COR-L47 (cell line): ENCODE data around the gene CCDC85A.

Experiments
- DNase-seq: peaks from one replicate; lab custom pipeline; 2025; lab: John Stamatoyannopoulos, UW

The CCDC85A gene

DNA sequence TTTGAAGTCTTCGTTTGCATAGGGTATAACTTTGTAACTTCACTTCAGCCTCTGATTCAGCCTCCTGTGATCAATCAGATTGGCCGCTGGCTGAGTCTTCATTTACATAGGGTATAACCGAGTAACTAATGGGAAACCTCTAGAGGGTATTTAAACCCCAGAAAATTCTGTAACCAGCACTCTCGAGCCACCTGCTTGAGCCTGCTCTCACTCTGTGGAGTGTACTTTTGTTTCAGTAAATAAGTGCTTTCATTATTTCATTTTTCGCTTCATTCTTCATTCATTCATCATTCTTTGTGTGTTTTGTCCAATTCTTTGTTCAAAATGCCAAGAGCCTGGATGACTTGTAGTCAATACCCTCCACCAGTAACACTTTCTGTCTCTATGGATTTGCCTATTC, 56.4 kb downstream of the CCDC85A start:
- DNase-seq, result no peak

- no peak for DNase-seq
Observed at GRCh38 chr2:56244506-56244905, 60.7 kb downstream of the CCDC85A start.

- no peak for DNase-seq
Observed at GRCh38 chr2:56244911-56245530, 61.2 kb downstream of the CCDC85A start.

GRCh38 chr2:56248965-56249742, 65.4 kb downstream of the CCDC85A start:
- DNase-seq, result no peak

GRCh38 chr2:56250153-56250729, 66.5 kb downstream of the CCDC85A start:
- no peak for DNase-seq

DNA sequence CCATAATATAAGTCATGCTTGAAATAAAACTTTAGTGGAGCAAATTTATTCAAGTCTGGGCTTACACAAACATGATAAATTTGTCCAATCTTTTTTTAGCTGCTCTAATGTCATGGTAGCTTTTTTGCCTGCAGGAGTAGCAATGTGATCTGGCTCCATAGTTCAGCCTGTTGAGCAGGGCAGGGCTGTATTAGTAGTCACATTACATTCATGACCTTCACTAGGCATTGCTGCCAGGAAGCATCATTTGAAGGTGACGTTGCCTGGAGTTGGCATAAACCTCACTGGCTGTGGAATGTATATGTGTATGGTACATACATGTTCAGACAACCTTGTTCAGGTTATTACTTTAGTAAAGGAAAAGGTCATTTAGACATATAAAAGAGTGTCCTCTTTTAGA, 76.6 kb downstream of the CCDC85A start:
- no peak for DNase-seq

DNA sequence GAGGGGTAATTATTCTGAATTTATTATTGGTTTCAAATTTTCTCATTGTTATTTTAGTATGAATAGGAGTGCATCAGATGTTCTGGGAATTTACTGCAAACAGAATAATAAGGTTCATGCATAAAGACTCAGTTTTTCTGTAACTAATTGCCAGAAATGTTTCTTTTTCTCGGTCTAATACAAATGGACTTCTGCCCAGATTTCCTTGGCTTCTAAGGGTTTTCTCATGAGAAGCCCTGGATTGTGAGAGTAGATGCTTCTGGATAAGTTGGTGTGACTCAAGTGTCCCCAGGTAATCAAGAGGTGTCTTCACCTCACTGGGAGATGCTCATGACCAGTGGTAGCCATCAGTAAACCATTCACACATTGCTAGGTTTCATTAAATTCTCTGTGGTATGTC, 78.5 kb downstream of the CCDC85A start:
- no peak for DNase-seq

- no peak for DNase-seq
Observed at GRCh38 chr2:56263876-56264275, 80.1 kb downstream of the CCDC85A start.

DNA sequence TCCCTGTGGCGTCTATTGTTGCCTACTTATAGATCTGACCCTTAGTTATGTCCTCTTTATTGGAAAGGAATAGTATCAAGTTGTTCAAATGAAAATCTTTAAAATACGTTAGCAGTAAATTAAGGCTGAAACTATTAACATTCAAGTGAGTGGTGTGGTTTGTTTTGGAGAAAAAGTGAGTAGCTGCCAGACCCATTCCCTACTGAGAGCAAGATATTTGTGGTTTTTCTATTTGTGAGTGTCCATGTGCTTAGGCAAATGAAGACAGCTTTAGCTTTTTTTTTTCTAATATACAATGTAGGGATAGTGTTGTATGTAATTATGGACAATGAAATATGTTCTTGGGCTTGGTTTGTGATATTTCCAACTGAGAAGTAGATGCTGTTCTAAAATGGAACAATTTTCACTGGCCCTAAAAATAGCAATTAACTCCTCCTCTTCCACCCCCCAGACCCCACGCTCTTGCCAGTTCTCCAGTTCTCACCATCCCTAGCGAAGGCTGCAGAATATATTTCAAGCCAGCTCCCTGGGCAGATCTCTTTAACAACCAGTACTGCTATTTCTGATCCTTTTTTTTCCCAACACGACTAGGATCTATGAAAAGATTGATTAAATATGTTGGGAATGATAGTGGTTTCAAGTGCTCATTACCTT, 83.1 kb downstream of the CCDC85A start:
- no peak for DNase-seq

GRCh38 chr2:56267415-56267788, 83.6 kb downstream of the CCDC85A start:
- no peak for DNase-seq

DNA sequence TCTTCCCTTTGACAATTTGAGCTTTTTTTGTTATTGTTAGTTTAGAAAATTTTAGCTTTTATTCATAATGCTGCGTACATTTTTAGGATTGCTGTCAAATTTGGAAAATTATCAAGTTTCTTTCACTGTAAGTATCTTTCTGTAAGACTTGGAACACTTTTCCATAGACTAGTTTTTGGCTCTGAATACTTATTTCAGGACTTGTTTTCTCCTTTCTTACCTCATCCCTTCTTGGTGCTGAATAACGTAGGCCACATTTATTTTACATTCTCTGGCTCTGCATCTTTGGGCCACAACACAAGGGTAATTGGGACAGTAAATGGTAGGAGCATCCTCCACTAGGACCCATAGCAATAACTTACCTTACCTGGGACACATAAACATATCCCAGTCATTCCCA, 85.1 kb downstream of the CCDC85A start:
- no peak for DNase-seq

DNA sequence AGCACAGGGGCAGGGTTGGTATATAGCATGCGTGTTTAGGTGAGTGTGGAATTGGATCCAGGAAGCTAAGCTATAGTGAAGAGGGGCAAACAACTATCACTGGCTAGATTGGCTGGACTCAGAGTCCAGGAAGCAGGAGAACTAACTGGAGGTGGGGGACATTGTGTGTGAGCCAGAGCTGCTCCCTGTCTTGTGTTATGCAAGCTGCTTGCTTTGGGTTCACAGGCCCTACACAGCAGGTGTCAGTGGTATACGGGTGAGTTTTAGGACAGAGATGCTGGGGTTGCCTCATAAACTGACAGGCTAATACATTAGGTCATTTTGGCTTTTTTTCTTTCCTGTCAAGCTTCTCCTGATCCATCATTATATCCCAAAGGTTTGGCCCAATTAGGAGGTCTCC, 87.5 kb downstream of the CCDC85A start:
- DNase-seq, result no peak

- no peak for DNase-seq
Observed at GRCh38 chr2:56285224-56285623, 101.4 kb downstream of the CCDC85A start.

GRCh38 chr2:56286936-56287335, 103.1 kb downstream of the CCDC85A start:
- DNase-seq, result no peak

DNA sequence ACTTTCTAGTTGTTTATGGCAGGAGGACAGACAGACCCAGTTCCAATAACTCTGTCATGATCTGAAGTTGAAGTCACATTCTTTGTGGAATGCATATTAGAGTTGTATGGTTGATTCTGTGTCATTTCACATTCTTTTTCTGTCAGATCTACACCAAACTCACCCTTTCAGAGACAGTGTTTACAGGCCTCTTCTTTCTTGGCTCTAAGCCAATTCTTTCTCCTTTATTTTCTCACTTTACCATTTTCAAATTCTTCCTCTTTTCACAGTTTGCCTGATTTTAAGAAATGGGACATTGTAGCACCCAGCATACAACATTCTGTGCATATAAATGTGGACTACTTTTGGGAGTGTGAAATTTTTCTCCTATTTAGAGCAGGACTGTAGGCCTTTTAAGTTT, 103.7 kb downstream of the CCDC85A start:
- no peak for DNase-seq

GRCh38 chr2:56287974-56288373, 104.2 kb downstream of the CCDC85A start:
- DNase-seq, result no peak

GRCh38 chr2:56288838-56289580, 105.2 kb downstream of the CCDC85A start:
- peak; percentile 3 for DNase-seq

GRCh38 chr2:56291711-56292110, 107.9 kb downstream of the CCDC85A start:
- DNase-seq, result no peak

DNA sequence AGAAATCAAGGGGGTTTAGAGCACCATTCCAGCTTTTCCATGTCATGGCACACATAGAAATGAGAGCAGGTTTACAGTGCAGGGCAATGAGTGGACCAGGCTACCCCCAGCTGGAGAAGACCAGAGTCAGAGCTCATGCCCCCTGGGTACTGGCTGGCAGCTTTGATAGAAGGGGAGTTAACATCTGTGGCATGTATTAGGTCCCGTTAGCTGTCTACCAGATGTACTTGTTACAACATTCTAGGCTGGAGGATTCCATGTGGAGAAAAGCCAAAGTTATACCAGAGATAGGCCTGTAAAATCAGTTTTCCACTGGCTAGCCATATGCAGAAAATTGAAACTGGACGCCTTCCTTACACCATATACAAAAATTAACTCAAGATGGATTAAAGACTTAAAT, 109.2 kb downstream of the CCDC85A start:
- DNase-seq, result no peak

GRCh38 chr2:56295666-56296065, 111.9 kb downstream of the CCDC85A start:
- no peak for DNase-seq

GRCh38 chr2:56297671-56298070, 113.9 kb downstream of the CCDC85A start:
- DNase-seq, result no peak

- no peak for DNase-seq
Observed at GRCh38 chr2:56299171-56299691, 115.4 kb downstream of the CCDC85A start.
